HepG2 (cell line): ENCODE results near the gene SLCO2B1. TPM values are rescaled to one million over a fixed set of nuclear protein-coding genes. Genes with fewer than 3 reads are reported as not detected.

Source experiments
- AGO2 ChIP-seq: fragments of 200-400 bp; formaldehyde crosslinking; optimal IDR thresholded peaks from 2 replicates; pipeline ENCODE3; 2017; ENCODE audit warnings: mild to moderate bottlenecking, low read depth, low read length, moderate library complexity
- ARID5B ChIP-seq: IDR thresholded peaks from 2 replicates; pipeline ENCODE4 v1.4.0; 2020; ENCODE audit warnings: mild to moderate bottlenecking, missing genetic modification reagents
- HNRNPK ChIP-seq: fragments of 200-400 bp; formaldehyde crosslinking; IDR thresholded peaks from 2 replicates; pipeline ENCODE4 v1.6.1; 2018; ENCODE audit warnings: low read length, low read depth, moderate library complexity, mild to moderate bottlenecking; ENCODE audit not compliant: poor library complexity, severe bottlenecking
- MYPOP ChIP-seq: sonication (generic); formaldehyde crosslinking; IDR thresholded peaks from 2 replicates; pipeline ENCODE4 v1.8.1; 2023; ENCODE audit warnings: mild to moderate bottlenecking, moderate library complexity, missing genetic modification reagents
- NFIB ChIP-seq: sonication (generic); formaldehyde crosslinking; IDR thresholded peaks from 2 replicates; pipeline ENCODE4 v1.9.0; 2021; ENCODE audit warnings: missing genetic modification reagents, mild to moderate bottlenecking, borderline replicate concordance
- RERE ChIP-seq: IDR thresholded peaks from 2 replicates; pipeline ENCODE4 v1.6.1; 2016; ENCODE audit warnings: low read depth, missing genetic modification reagents, missing compliant biosample characterization
- SP2 ChIP-seq: sonication (generic); formaldehyde crosslinking; IDR thresholded peaks from 2 replicates; pipeline ENCODE4 v1.5.1; 2020; ENCODE audit warnings: mild to moderate bottlenecking, missing genetic modification reagents
- ZBTB3 ChIP-seq: sonication (generic); formaldehyde crosslinking; IDR thresholded peaks from 2 replicates; pipeline ENCODE4 v1.4.0; 2020; ENCODE audit warnings: low read depth, mild to moderate bottlenecking, moderate library complexity, missing genetic modification reagents, borderline replicate concordance
- ZFY ChIP-seq: sonication (generic); formaldehyde crosslinking; IDR thresholded peaks from 2 replicates; pipeline ENCODE4 v1.4.0; 2020; ENCODE audit warnings: missing genetic modification reagents
- ZNF503 ChIP-seq: sonication (generic); formaldehyde crosslinking; IDR thresholded peaks from 2 replicates; pipeline ENCODE4 v1.4.0; 2020; ENCODE audit warnings: missing genetic modification reagents
- ZNF766 ChIP-seq: sonication (generic); formaldehyde crosslinking; IDR thresholded peaks from 2 replicates; pipeline ENCODE4 v1.5.0; 2020; ENCODE audit warnings: missing genetic modification reagents, borderline replicate concordance
- ZNF780A ChIP-seq: sonication (generic); formaldehyde crosslinking; IDR thresholded peaks from 2 replicates; pipeline ENCODE4 v1.8.0; 2022; ENCODE audit warnings: mild to moderate bottlenecking, missing genetic modification reagents, moderate library complexity
- ZNF878 ChIP-seq: sonication (generic); formaldehyde crosslinking; IDR thresholded peaks from 2 replicates; pipeline ENCODE4 v1.8.1; 2023; ENCODE audit warnings: mild to moderate bottlenecking, missing genetic modification reagents, moderate library complexity
- polyA plus RNA-seq, 8 experiments: library from polyadenylated mRNA; depleted of rRNA in 3 of 8; stranded (reverse) in 7 of 8; unstranded in 1 of 8; fragments of >200 nt; fragmentation: Illumina TruSeq in 4 of 8; extraction: Trizol in 4 of 8; gene quantifications; 2 replicates each; pipeline versions ENCODE4 v1.2.1 to v1.2.3, GENCODE V29; 2011 to 2016; ENCODE audit warnings: low read depth in 4 of 8, missing spikeins in 1 of 8, mixed read lengths in 1 of 8; ENCODE audit not compliant: insufficient read depth in 1 of 8
- total RNA-seq, 5 experiments: library from RNA; depleted of rRNA; stranded (reverse); fragments of >200 nt; fragmentation: Illumina TruSeq; extraction: Trizol; gene quantifications; 2 replicates each; pipeline ENCODE4 v1.2.3, GENCODE V29; 2016; ENCODE audit warnings: low read depth in 1 of 5
- TF ChIP-seq, protein P1 (sequence below): fragments of 450-650 bp; IDR thresholded peaks from 2 replicates; pipeline ENCODE4 v1.6.1; 2016
- TF ChIP-seq, protein P2 (sequence below): sonication (generic); formaldehyde crosslinking; IDR thresholded peaks from 2 replicates; pipeline ENCODE4 v1.4.0; 2020; ENCODE audit warnings: mild to moderate bottlenecking, missing genetic modification reagents

Gene SLCO2B1
- total and polyA plus RNA-seq, 2 of the 13 experiments (the other 11 are each of a cell fraction or from before 2014, with no cell fraction given) = 15.3 to 19.8 TPM

GRCh38 chr11:75214411-75214821, 63.5 kb downstream of the SLCO2B1 start (continued):
- TF ChIP-seq ARID5B = peak; percentile 74
- TF ChIP-seq SP2 = no peak
- TF ChIP-seq ZNF878 (CRISPR knock-in tag) = peak; percentile 94
- peak; percentile 63 for TF ChIP-seq ZFY (CRISPR knock-in tag)
- no peak for TF ChIP-seq AGO2
- TF ChIP-seq RERE (CRISPR knock-in tag) = 0 out of 2 replicates have a peak, but pooled peaks have one; percentile 54
- TF ChIP-seq, protein P1, sequence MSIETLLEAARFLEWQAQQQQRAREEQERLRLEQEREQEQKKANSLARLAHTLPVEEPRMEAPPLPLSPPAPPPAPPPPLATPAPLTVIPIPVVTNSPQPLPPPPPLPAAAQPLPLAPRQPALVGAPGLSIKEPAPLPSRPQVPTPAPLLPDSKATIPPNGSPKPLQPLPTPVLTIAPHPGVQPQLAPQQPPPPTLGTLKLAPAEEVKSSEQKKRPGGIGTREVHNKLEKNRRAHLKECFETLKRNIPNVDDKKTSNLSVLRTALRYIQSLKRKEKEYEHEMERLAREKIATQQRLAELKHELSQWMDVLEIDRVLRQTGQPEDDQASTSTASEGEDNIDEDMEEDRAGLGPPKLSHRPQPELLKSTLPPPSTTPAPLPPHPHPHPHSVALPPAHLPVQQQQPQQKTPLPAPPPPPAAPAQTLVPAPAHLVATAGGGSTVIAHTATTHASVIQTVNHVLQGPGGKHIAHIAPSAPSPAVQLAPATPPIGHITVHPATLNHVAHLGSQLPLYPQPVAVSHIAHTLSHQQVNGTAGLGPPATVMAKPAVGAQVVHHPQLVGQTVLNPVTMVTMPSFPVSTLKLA = no peak
- TF ChIP-seq, protein P2, sequence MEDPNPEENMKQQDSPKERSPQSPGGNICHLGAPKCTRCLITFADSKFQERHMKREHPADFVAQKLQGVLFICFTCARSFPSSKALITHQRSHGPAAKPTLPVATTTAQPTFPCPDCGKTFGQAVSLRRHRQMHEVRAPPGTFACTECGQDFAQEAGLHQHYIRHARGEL (CRISPR knock-in tag) = no peak
- no peak for TF ChIP-seq HNRNPK
- TF ChIP-seq ZBTB3 (CRISPR knock-in tag) = no peak
- peak; percentile 97; the same call in 1 of the 2 replicates for TF ChIP-seq ZNF766
- TF ChIP-seq NFIB (CRISPR knock-in tag) = no peak
- TF ChIP-seq ZNF503 = 0 out of 2 replicates have a peak, but pooled peaks have one; percentile 57
- TF ChIP-seq MYPOP = peak; percentile 82
- peak; percentile 82; the same call in 1 of the 2 replicates for TF ChIP-seq ZNF780A (CRISPR knock-in tag)
